Dermis microvascular lymphatic vessel endothelial cell (primary cell): ENCODE results near the gene B3GAT1. TPM values are rescaled to one million over a fixed set of nuclear protein-coding genes. Genes with fewer than 3 reads are reported as not detected.

Source experiments
- DNase-seq, 2 donors: peaks; one replicate each; pipeline versions ENCODE4 v3.0.0 to v3.0.0-alpha.2; 2010; ENCODE audit warnings: low read depth in 2 of 2
- total RNA-seq: library from RNA; depleted of rRNA; stranded (reverse); fragments of >200 nt; gene quantifications from 2 replicates; pipeline ENCODE4 v1.2.1, GENCODE V29; 2014

Gene B3GAT1
- total RNA-seq, 1 donor from 2014 or later = not detected

GRCh38 chr11:134441706-134442105 is 29.7 kb upstream of the B3GAT1 start:
- DNase-seq = no peak

GRCh38 chr11:134441281-134441680 is 29.2 kb upstream of the B3GAT1 start:
- no peak for DNase-seq

- no peak for DNase-seq
These were observed 28.8 kb upstream of the B3GAT1 start for GRCh38 chr11:134440851-134441250.

DNA sequence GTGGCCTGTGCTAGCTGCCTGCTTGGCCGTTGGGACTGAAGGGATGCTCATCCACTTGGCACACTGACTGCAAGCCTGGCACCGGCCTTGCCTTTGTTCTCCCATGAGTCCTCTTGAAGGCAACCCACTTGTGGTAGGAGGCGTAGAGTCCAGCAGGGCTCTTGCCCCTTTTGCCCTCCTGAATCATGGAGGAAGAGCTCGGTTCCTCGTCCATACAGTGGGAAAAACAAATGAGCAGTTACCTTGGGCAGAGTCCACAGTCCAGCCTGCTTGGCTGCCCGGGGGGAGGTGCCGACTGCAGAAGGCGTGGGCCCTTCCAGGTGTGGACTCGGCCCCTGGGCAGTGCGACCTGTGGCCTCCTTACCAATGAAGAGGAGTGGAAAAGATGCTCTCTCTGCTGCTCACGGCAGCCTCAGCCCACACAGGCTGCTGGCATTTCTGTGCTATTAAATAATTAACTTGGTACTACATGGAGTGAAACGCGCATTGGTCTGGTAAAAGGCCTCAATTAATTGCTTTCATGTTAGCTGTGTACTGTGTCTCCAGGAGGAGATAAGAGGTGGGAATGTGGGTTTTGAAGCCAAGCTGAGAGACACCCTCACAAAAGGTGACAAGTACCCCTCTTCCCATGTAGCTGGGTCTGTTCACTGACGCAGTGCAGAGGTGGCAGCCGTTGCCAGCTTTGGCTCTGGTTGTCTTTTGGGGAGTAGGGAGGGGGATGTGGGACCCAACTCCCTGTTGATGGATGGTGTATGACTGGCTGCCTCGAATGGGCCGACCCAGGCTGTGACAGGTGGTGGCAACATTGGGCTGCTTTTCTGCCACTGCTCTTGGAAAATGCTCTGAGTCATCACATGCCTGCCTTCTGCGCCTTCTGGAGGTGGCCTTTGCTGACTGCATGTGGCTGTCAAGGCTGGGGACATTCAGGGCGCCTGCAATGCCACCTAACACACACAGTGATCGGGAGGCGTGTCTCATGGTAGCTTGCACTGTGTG is 26.8 kb upstream of the B3GAT1 start:
- DNase-seq = no peak

DNA sequence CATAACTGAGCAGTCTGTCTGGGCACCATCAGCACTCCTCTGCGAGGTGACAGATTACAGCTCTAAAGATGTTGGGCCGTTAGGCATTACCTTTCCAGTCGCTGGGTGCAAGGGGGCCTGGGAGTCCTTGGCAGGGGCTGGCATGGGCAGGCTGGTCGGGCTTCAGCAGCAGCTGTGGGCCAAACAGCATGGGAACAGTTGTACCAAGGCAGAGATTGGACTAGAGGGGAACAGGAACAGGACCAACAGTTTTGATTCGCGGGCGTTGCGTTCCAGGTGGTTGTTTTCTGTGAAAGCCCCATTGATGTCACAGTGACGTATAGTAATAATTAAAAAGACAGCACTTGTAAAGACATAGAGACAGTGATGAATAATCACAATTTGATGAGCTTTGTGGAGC is 25.8 kb upstream of the B3GAT1 start:
- DNase-seq = no peak

- no peak for DNase-seq
These were observed 24.7 kb upstream of the B3GAT1 start for GRCh38 chr11:134436781-134437180.

DNA sequence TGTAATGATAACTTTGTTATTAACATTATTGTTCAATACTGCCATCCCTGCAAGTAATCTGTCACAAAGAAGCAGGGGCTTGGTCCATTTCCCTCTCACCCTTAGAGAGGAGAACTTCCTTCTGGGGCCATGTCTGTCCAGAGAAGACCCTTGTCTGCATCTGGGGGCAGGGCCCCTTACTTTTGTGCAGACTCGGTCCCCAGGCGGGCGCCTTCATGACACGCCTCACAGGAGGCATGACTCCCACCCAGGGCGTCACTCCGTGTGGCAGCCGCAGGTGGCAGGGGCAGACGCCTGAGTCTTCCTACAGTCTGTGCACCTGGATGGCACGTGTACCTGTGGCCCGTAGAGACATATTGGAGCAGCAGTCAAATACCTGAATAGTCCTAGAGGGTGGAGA is 21.8 kb upstream of the B3GAT1 start:
- no peak for DNase-seq

- no peak for DNase-seq
These were observed 21.2 kb upstream of the B3GAT1 start for GRCh38 chr11:134433251-134433650.

DNA sequence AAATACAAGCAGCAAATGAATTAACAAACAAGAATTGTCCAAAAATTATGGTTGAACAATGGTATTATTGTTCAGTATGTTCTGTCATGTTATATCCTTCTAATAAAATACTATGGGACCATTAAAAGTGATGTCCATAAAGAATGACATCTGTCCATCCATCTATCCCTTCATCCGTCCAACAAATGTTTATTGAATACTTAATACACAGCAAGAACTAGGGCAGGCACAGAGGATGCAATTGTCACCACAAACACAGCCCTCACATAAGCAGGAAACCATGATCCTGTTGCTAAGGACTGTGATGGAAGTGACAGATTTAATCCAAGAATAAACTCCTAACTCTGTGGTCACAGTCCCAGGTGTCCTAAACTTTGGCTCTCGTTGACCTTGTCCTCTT is 20.7 kb upstream of the B3GAT1 start:
- no peak for DNase-seq

DNA sequence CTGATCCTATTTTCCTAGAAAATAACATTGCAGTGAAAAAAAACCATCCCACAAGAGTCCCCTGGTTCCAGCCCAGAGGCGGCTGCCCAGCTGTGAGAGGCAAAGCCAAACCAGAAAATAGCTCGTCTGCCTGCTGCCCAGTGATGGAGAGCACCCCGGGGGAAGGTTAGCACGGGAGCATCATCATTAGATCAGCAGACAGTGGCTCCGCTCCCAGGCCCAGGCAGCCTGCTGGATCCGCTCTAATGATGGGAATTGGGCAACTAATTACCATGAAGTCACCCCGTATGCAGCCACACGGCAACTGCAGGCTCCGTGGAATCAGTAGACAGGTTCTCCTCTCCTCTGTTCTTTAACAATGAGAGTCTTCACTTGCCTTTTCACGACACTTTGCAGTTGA is 17.1 kb upstream of the B3GAT1 start:
- DNase-seq = no peak

DNA sequence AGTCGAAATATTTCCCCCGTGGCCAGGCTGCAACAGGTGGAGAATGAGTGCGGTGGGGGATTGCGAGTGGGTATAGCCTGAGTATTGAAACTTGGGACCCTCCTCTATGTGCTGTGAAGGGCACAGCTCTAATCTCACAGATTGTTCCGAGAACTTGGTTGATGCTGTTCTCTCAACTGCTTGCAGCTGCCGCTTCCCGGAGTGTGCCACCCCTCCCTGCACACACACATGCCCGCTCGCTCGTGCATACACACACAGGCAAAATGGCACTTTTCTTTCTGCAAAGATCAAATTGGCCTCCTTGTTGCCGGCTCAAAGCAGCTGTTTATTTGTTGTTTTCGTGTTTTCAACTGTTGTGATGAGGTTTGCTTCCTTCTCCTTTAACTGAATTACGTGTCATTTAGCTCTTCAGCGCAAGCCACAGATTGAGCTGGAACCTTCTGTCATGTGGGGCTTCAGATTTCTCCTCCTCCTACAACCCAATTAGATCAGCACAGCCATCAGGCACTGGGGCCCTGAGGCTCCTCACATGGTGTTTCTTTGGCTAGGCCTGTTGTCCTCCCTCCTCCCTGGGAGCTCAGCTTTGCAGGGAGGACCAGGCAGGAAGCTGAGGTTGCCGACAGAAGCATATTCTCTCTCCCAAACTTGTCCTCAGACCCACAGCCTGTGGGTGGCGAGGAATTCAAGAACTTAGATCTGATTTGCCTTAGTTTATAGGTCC is 13.9 kb upstream of the B3GAT1 start:
- DNase-seq = no peak

GRCh38 chr11:134425413-134425812 is 13.4 kb upstream of the B3GAT1 start:
- no peak for DNase-seq

- no peak for DNase-seq
These were observed 11.1 kb upstream of the B3GAT1 start for GRCh38 chr11:134423106-134423505.

- peak in 1 of 2 donors; percentile 21 for DNase-seq
These were observed 6.1 kb upstream of the B3GAT1 start for GRCh38 chr11:134417871-134418840.

- DNase-seq = no peak
These were observed 4.7 kb upstream of the B3GAT1 start for GRCh38 chr11:134416726-134417125.

DNA sequence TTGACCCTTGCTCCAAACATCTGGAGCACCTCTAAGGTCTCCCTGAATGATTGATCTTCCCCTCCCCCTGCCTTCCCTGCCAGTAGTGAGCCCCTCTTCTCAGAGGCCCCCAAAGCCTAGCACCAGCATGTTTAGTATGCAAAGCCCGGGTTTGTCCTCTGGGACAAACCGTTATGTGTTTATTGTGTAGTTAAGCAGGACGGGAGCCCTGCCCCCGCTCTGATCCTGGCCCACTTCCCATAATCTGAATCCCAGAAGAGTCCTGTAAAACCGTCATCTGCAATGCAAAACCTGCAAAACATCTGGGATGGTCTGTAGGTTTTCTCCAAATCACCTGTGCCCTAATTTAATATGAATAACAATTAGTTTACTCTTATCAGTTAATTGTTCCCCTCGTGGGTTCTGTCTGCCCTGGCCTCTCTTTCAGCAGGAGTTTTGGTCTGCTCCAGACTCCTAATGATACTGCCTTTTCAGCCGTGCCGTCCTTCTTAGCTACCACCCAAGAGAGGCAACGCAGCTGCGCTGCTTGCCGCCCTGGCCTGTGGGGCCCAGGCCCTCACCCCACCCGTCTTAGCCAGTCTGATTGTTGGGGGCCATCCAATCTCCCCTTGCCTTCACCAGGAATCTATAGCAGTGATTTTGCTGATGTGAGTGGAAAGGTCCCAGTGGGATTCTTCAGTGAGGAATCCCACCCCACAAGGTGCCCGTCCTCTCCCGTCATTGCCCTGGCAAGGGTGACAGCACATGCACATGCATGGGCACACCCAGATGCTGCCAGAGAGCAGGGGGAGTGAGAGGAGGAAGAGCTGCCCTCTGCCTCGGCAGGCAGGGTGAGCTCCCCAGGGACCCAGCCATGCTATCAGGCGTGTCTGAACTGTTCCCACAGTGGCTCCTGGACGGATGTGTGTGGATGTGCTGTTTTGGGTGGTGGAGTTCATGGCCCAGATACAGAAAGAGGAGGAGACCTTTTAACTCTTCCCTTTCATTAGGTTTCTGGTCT is 3.0 kb upstream of the B3GAT1 start:
- DNase-seq = no peak

DNA sequence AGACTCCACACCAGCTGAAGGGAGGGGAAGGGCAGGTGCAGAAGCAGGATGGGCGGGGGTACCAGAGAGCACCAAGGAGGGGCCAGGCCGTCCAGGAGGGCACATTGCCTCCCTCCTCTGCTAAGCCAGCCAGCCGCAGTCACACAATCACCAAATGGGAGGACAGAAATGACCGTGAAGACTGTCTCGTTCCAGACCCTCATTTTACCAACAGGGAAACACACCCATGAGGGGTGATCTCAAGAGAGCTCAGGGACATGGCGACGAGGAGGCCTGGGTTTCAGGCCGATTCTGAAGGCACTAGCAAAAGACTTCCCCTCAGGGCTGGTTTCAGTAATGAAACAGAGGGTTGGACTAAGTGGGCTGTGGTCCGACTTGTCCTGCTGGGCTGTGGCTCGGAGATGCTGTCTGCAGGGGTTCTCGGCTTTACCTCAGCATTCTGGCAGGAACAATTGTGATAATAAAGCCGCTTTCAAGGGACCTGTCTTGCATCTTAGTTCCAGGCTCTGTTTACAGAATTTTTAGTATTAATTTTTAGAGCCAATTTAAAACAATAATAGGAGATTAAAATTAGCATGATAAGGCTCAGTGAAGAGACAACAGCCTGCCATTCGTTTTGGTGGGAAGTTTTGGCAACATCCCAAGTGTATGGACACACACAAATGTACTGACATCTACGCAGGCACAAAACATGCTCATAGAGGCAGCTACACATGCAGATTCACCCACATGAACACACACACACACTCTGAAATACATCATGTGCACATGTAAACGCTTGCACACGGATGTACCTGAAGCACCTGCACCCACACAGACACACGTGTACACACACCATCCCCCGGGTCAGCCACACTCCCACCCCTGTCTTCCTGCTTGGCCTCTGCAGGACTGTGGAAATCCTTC is 2.0 kb upstream of the B3GAT1 start:
- DNase-seq = no peak

- no peak for DNase-seq
These were observed 1.2 kb upstream of the B3GAT1 start for GRCh38 chr11:134413043-134413825.
